Body of pancreas (tissue), 4 donors: Measurements from ENCODE around the gene PYROXD2.

ENCODE experiments used
- CTCF ChIP-seq, 7 experiments: fragments of 450-650 bp in 4 of 7; fragments of 200-600 bp in 3 of 7; sonication (generic) in 3 of 7; IDR thresholded peaks; one replicate each; pipeline ENCODE4 v1.5.1; 2016 to 2019; ENCODE audit warnings: antibody characterized with exemption in 7 of 7
- POLR2A ChIP-seq, 3 donors: fragments of 450-650 bp; IDR thresholded peaks; one replicate each; pipeline ENCODE4 v1.6.1; 2016; ENCODE audit warnings: antibody characterized with exemption in 3 of 3, mild to moderate bottlenecking in 2 of 3

- TF ChIP-seq POLR2A (IDR thresholded peaks at IDR 0.05) (no peak), CTCF (IDR thresholded peaks at IDR 0.05) (no peak)
These were observed 45.2 kb downstream of the PYROXD2 start for GRCh38 chr10:98369801-98370200.
